SK-N-SH (cell line): ENCODE data around the gene PPP2R5E. TPM values are rescaled to one million over a fixed set of nuclear protein-coding genes. Genes with fewer than 3 reads are reported as not detected.

ENCODE experiments used
- CTCF ChIA-PET: fragments of 300-600, 350-600 bp; formaldehyde crosslinking; extraction: SDS; loops from one replicate; lab custom pipeline; 2021; lab: Yijun Ruan, JAX
- POLR2A ChIA-PET: fragments of 350-600 bp; sonication (Branson Sonifier 250); formaldehyde crosslinking; extraction: SDS; loops from one replicate; lab custom pipeline; 2020; ENCODE audit warnings: antibody characterized with exemption, inconsistent platforms; lab: Yijun Ruan, JAX
- DNase-seq: peaks from one replicate; pipeline ENCODE4 v3.0.0; 2012
- H2AFZ ChIP-seq: fragments of 200-600 bp; sonication (generic); 2 replicates; pipeline ENCODE4 v1.8.1; 2016; ENCODE audit warnings: antibody characterized with exemption, mild to moderate bottlenecking, low read depth
- H3F3A ChIP-seq: fragments of 200-600 bp; sonication (generic); replicated peaks from 2 replicates; pipeline ENCODE3; 2016; ENCODE audit warnings: antibody characterized with exemption, mild to moderate bottlenecking; ENCODE audit not compliant: insufficient read depth
- H3K27ac ChIP-seq, 2 experiments: fragments of 200-500 bp in 1 of 2; fragments of 200-600 bp in 1 of 2; sonication (Bioruptor generic) in 1 of 2; sonication (generic), shearing (Covaris generic) in 1 of 2; 2 replicates each; pipeline versions ENCODE4 v1.5.1 to v1.6.1; 2014 to 2016; ENCODE audit warnings: low read depth in 2 of 2, inconsistent platforms in 1 of 2, low read length in 1 of 2, mild to moderate bottlenecking in 1 of 2, mixed read lengths in 1 of 2
- H3K27me3 ChIP-seq: fragments of 200-600 bp; sonication (generic), shearing (Covaris generic); 2 replicates; pipeline ENCODE4 v1.6.1; 2016; ENCODE audit warnings: mixed run types; ENCODE audit not compliant: insufficient read depth
- H3K36me3 ChIP-seq, 2 experiments: fragments of 200-500 bp in 1 of 2; fragments of 200-600 bp in 1 of 2; sonication (Bioruptor generic) in 1 of 2; sonication (generic) in 1 of 2; replicated peaks in 1 of 2; 2 replicates each; pipeline versions ENCODE3 to v1.5.1; 2014 to 2016; ENCODE audit warnings: low read length in 1 of 2, mild to moderate bottlenecking in 1 of 2; ENCODE audit not compliant: insufficient read depth in 2 of 2, control insufficient read depth in 1 of 2
- H3K4me1 ChIP-seq, 2 experiments: fragments of 200-500 bp in 1 of 2; fragments of 200-600 bp in 1 of 2; sonication (Bioruptor generic) in 1 of 2; sonication (generic), shearing (Covaris generic) in 1 of 2; 2 replicates each; pipeline versions ENCODE4 v1.5.1 to v1.6.1; 2014 to 2016; ENCODE audit warnings: low read depth in 1 of 2, low read length in 1 of 2, mixed run types in 1 of 2; ENCODE audit not compliant: insufficient read depth in 2 of 2, control insufficient read depth in 1 of 2
- H3K4me2 ChIP-seq: fragments of 200-600 bp; sonication (generic), shearing (Covaris generic); 2 replicates; pipeline ENCODE4 v1.6.1; 2017; ENCODE audit warnings: mixed run types
- H3K4me3 ChIP-seq, 2 experiments: fragments of 200-500 bp in 1 of 2; fragments of 200-600 bp in 1 of 2; sonication (Bioruptor generic) in 1 of 2; sonication (generic), shearing (Covaris generic) in 1 of 2; 2 replicates each; pipeline versions ENCODE4 v1.5.1 to v1.8.1; 2014 to 2016; ENCODE audit warnings: low read depth in 2 of 2, inconsistent platforms in 1 of 2, low read length in 1 of 2, mild to moderate bottlenecking in 1 of 2, mixed read lengths in 1 of 2, moderate library complexity in 1 of 2
- H3K79me2 ChIP-seq: fragments of 200-600 bp; sonication (generic); 2 replicates; pipeline ENCODE4 v1.8.1; 2017; ENCODE audit warnings: mild to moderate bottlenecking; ENCODE audit not compliant: insufficient read depth
- H3K9ac ChIP-seq: fragments of 200-600 bp; sonication (generic); 2 replicates; pipeline ENCODE4 v1.6.1; 2017; ENCODE audit warnings: mixed run types
- H3K9me2 ChIP-seq: fragments of 200-600 bp; sonication (generic); 2 replicates; pipeline ENCODE4 v1.6.1; 2017; ENCODE audit warnings: mixed run types
- H3K9me3 ChIP-seq: fragments of 200-600 bp; sonication (generic); 2 replicates; pipeline ENCODE4 v1.6.1; 2017; ENCODE audit warnings: mixed run types, mild to moderate bottlenecking, moderate library complexity
- H4K20me1 ChIP-seq: fragments of 200-600 bp; sonication (generic); 2 replicates; pipeline ENCODE4 v1.6.1; 2017; ENCODE audit warnings: mild to moderate bottlenecking, mixed run types; ENCODE audit not compliant: insufficient read depth
- CTCF ChIP-seq: fragments of 200-600 bp; sonication (generic); IDR thresholded peaks from 2 replicates; pipeline ENCODE4 v1.6.1; 2017; ENCODE audit warnings: antibody characterized with exemption, mild to moderate bottlenecking, moderate library complexity
- ELF1 ChIP-seq: IDR thresholded peaks from 2 replicates; pipeline ENCODE4 v1.4.0; 2012
- FOXJ3 ChIP-seq: sonication (generic); formaldehyde crosslinking; IDR thresholded peaks from 2 replicates; pipeline ENCODE4 v1.5.1; 2020; ENCODE audit warnings: mild to moderate bottlenecking, missing genetic modification reagents
- GATA2 ChIP-seq: sonication (generic); formaldehyde crosslinking; IDR thresholded peaks from 2 replicates; pipeline ENCODE4 v1.5.0; 2020; ENCODE audit warnings: mild to moderate bottlenecking, missing genetic modification reagents
- MXI1 ChIP-seq: IDR thresholded peaks from 2 replicates; pipeline ENCODE4 v1.6.1; 2012; ENCODE audit warnings: mild to moderate bottlenecking, low read depth, low read length, improper control_type of control experiment
- NFIC ChIP-seq: IDR thresholded peaks from 2 replicates; pipeline ENCODE4 v1.4.0; 2012; ENCODE audit warnings: borderline replicate concordance
- PBX3 ChIP-seq: IDR thresholded peaks from 2 replicates; pipeline ENCODE4; 2012
- RAD21 ChIP-seq: IDR thresholded peaks from 2 replicates; pipeline ENCODE4 v1.6.1; 2012; ENCODE audit warnings: mild to moderate bottlenecking, low read length
- SIN3A ChIP-seq: IDR thresholded peaks from 2 replicates; pipeline ENCODE4 v1.6.1; 2012; ENCODE audit warnings: low read depth, mild to moderate bottlenecking, low read length, moderate library complexity, borderline replicate concordance
- SMC3 ChIP-seq: IDR thresholded peaks from 2 replicates; pipeline ENCODE4 v1.6.1; 2012; ENCODE audit warnings: low read depth, low read length, improper control_type of control experiment
- TEAD4 ChIP-seq: IDR thresholded peaks from 2 replicates; pipeline ENCODE4 v1.4.0; 2012; ENCODE audit warnings: mild to moderate bottlenecking, borderline replicate concordance; ENCODE audit not compliant: insufficient read depth
- USF1 ChIP-seq: IDR thresholded peaks from 2 replicates; pipeline ENCODE4 v1.4.0; 2012; ENCODE audit warnings: low read depth, borderline replicate concordance
- YY1 ChIP-seq: IDR thresholded peaks from 2 replicates; pipeline ENCODE4 v1.4.0; 2012; ENCODE audit warnings: low read depth, mild to moderate bottlenecking
- ZBTB33 ChIP-seq: IDR thresholded peaks from 2 replicates; pipeline ENCODE4 v1.4.0; 2012; ENCODE audit warnings: low read depth, borderline replicate concordance
- WGBS: methylation state at CpG from one replicate; pipeline ENCODE4 v1.1.6; 2017; ENCODE audit warnings: low lambda C conversion rate; 5-methylcytosine and 5-hydroxymethylcytosine counted together
- polyA plus RNA-seq, 3 experiments: library from polyadenylated mRNA; depleted of rRNA; stranded (reverse); fragments of >200 nt; gene quantifications; 2 replicates each; pipeline ENCODE4 v1.2.3, GENCODE V29; 2012

PPP2R5E gene
- polyA plus RNA-seq, 1 of the 3 experiments (the other 2 are of a cell fraction) = 4.4 TPM

GRCh38 chr14:63343878-63344277 lies 199.3 kb downstream of the PPP2R5E start:
- Histone ChIP-seq H3K4me2 (no peak overlapping the region), H3K36me3 (no peaks in the 10 kb centered on the region), H3K27ac (no peak overlapping the region), H3K79me2 (no peaks in the 10 kb centered on the region), H3K9ac (no peak overlapping the region), H3K9me3 (no peaks in the 10 kb centered on the region), H3K4me1 (peaks cover 0 to 9% of the 10 kb centered on the region in 2 experiments; a peak in 1 of 4 replicates), H2AFZ (no peak overlapping the region), H4K20me1 (no peaks in the 10 kb centered on the region), H3K9me2 (no peaks in the 10 kb centered on the region), H3F3A (peaks cover 5% of the 10 kb centered on the region), H3K4me3 (no peak overlapping the region), H3K27me3 (no peaks in the 10 kb centered on the region)
- WGBS = 71% methylated on average over 1 of the region's 1 CpG
- TF ChIP-seq ZBTB33 (no peak), FOXJ3 (CRISPR knock-in tag) (no peak), USF1 (no peak), SIN3A (no peak), TEAD4 (no peak), SMC3 (no peak), ELF1 (no peak)
- no peak for DNase-seq
- ChIA-PET POLR2A (no interaction called here), CTCF (no interaction called here)

GRCh38 chr14:63342371-63342770 lies 200.8 kb downstream of the PPP2R5E start:
- Histone ChIP-seq H3K9me3 (no peaks in the 10 kb centered on the region), H3K79me2 (no peaks in the 10 kb centered on the region), H3K9ac (no peak overlapping the region), H3K27ac (no peak overlapping the region), H3F3A (peaks cover 5% of the 10 kb centered on the region), H3K4me2 (no peak overlapping the region), H3K4me3 (no peak overlapping the region), H3K4me1 (peaks cover 0 to 9% of the 10 kb centered on the region in 2 experiments; a peak in 1 of 4 replicates), H4K20me1 (no peaks in the 10 kb centered on the region), H3K9me2 (no peaks in the 10 kb centered on the region), H3K36me3 (no peaks in the 10 kb centered on the region), H2AFZ (no peak overlapping the region), H3K27me3 (no peaks in the 10 kb centered on the region)
- TF ChIP-seq SIN3A (no peak), YY1 (no peak), PBX3 (no peak), USF1 (no peak), NFIC (no peak), TEAD4 (no peak), CTCF (no peak), MXI1 (no peak), ELF1 (no peak), ZBTB33 (no peak), GATA2 (CRISPR knock-in tag) (no peak), RAD21 (no peak)
- CTCF ChIA-PET = interaction anchor here (1.1 to 1.5 kb wide), 2 partner anchors 9 to 47 kb away, joined by 3 to 4 read pairs; no protein-coding TSS in a partner anchor
- WGBS = 63% methylated on average over 7 of the region's 7 CpGs
- POLR2A ChIA-PET = no interaction called here
- DNase-seq = no peak
